ENCODE results near the gene GAMT. TPM values are rescaled to one million over a fixed set of nuclear protein-coding genes. Genes with fewer than 3 reads are reported as not detected.

The GAMT gene
- total RNA-seq, 1 experiment from 2014 or later = 15.2 TPM

DNA sequence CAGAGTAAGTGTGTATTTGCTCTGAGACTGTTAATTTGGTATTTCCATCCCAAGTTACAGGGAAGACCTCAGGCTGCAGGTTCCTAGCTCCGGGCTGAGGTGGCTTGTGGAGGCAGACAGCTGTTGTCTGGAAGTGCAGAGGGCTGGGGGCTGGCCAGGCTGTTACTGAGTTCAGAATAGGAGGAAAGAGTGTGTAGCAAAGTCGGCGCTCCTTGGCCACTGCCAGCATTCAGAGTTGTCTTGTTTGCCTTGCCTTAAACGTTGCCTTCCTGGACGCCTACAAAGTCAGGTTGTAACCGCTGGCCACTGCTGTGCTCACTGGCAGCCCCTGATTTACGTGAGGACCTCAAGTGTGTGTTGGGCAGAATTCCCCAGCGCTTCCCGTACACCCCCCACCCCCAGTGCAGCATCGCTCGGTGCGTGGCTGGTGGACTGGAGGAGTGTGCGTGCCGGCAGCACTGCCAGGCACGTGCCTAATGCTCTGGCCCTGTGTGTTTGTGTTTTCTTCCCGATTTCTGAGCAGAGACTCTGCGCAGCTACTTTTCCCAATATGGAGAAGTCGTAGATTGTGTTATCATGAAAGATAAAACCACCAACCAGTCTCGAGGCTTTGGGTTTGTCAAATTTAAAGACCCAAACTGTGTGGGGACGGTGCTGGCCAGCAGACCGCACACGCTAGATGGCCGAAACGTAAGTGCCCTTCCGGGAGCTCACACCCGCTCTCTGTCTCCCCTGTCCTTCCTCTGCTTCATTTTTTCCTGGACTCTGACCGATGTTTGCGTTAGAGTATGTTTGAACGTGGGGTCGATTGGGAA lies 16.5 kb upstream of the GAMT start:
- DNase-seq = peak in 1 of 2 experiments; percentile 27
- Histone ChIP-seq H3K4me1 (peaks cover 15% of the 10 kb centered on the region), H3K9me3 (replicated peaks) (no peaks in the 10 kb centered on the region), H3K27me3 (no peaks in the 10 kb centered on the region), H3K4me3 (no peak overlapping the region), H3K36me3 (peaks cover 53% of the 10 kb centered on the region), H3K27ac (peak overlapping the region; percentile 32; the same call in 1 of the 2 replicates)

DNA sequence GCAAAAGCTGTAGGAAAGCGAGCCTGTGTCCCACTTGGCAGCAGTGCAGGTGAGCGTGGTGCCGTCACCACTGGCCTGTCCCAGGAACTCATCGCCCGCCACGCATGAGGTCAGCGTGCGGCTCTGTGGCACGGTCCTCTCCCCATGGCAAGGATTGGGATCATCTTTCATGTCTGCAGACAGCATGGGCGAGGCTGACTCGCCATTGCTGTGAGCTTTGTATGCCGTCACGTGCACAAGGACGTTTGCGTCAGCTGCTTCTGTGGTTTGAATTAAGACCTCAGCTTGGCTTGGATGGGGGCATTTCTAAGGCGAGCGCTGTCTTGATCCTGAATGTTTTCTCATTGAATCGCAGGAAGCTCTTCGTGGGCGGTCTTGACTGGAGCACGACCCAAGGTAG lies 15.8 kb upstream of the GAMT start:
- H3K9me3 ChIP-seq (replicated peaks) = no peaks in the 10 kb centered on the region
- peaks cover 54% of the 10 kb centered on the region for H3K36me3 ChIP-seq
- H3K27ac ChIP-seq = peak overlapping the region; percentile 32; the same call in 1 of the 2 replicates
- H3K27me3 ChIP-seq = no peaks in the 10 kb centered on the region
- H3K4me3 ChIP-seq = no peak overlapping the region
- H3K4me1 ChIP-seq = peaks cover 15% of the 10 kb centered on the region
- DNase-seq = peak; percentile 67 to 69

DNA sequence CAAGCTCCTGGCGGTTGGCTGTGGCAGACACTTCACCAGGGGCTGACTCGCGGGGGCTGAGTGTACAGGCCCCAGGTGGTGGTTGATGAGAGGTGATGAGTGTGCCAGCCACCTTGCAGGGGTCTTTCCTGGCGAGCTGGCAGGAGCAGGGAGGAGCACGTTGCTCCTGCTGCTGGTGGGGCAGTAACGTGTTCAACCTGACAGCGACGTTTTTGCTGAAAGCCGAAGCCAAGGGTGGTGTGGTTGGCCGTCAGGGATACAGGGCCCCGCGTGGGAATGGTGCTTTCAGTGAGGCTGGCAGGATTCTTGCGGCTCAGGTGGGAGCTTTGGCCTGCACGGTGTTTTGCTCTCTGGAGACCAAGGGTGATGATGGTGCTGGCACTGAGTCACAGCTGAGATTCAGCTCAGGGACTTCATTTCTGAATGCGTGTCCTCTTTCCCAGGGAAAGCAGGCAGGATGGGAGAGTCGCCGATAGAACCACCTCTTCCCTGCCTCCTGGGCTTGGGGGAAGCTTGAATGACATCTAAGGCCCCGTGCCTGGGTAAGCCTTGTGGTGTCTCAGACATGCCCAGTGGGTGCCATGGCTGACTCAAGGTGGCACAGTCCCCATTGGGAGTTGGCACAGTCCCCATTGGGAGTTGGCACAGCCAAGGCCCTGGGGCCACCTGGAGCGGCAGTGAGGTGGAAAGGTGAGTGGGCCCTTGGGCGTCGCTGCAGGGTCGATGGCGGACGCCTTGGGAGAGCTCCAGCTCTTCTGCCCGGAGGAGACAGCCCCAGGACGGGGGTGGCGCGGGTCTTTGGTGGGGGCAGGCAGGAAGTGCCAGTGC lies 14.9 kb upstream of the GAMT start:
- H3K9me3 ChIP-seq (replicated peaks) = no peaks in the 10 kb centered on the region
- peaks cover 15% of the 10 kb centered on the region for H3K4me1 ChIP-seq
- peaks cover 46% of the 10 kb centered on the region for H3K36me3 ChIP-seq
- H3K27ac ChIP-seq = no peak overlapping the region
- DNase-seq = no peak
- no peak overlapping the region for H3K4me3 ChIP-seq
- no peaks in the 10 kb centered on the region for H3K27me3 ChIP-seq

DNA sequence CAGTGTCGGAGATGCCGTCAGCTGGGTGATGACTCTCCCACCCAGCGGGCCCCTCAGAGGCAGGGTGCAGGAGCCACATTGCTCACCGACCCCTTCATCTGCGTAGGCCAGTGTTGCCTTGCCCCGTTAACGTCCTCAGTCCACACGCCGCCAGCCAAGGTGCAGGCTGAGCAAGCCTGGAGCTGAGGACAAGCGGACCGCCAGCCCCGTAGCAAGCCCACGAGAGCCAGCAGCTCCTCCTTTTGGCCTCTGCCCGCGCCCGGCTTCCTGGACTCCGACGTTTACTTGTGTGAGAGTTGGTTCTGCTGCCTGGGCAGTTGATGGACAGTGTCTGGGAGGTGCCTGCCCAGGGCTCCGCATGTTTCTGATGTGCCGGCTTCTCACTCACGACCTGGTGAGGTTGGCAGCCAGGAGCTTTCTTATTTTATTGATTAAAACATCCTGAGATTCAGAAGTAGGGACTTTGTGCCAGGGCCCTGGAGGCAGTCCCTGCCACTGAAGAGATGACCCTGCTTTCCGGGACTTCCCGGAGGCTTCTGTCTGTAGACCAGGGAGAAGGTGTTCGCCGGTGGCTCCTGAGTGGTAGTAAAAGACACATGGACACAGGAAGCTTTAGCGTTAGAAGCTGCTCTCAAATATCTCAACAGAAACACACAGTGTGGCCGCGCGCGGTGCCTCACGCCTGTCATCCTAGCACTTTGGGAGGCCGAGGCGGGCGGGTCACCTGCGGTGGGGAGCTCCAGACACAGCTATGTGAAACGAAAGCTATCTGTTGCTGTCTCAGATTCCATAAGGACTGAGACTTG lies 11.9 kb upstream of the GAMT start:
- peaks cover 21% of the 10 kb centered on the region for H3K4me1 ChIP-seq

DNA sequence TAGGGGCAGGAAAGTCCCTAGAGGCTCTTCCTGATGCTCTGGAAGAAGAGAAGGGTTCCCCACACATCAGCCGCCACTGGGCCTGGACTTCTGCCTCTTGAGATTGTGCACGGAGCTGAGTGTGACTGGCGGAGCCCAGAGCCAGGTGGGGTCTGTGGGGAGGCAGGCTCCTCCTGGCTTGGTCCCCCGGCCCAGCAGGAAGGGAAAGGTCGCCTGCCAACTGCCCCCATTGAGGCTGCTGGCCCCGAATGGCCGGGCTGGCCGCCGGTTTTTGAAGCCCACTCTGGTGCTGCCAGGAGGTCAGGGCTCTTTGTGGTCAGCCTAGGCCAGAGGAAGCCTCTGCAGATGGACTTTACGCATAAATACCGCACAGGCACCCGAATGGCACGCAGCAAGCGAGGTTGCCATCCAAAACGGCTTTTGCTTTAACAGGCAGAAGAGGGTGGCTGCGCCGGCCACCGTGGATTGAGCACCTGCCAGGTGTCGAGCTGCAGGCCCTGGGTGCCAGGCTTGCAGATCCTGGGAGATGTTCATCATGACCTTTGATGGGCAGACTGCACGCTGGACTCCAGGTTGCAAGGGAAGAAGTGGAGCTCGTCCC lies 11.1 kb upstream of the GAMT start:
- no peaks in the 10 kb centered on the region for H3K27me3 ChIP-seq
- no peaks in the 10 kb centered on the region for H3K9me3 ChIP-seq (replicated peaks)
- peaks cover 18% of the 10 kb centered on the region for H3K4me1 ChIP-seq
- no peak for DNase-seq
- H3K4me3 ChIP-seq = no peak overlapping the region
- no peak overlapping the region for H3K27ac ChIP-seq
- H3K36me3 ChIP-seq = peaks cover 38% of the 10 kb centered on the region

More for the DNA sequence above, 11.9 kb upstream of the GAMT start:
- H3K27me3 ChIP-seq = no peaks in the 10 kb centered on the region
- no peaks in the 10 kb centered on the region for H3K9me3 ChIP-seq (replicated peaks)
- DNase-seq = no peak
- no peak overlapping the region for H3K27ac ChIP-seq
- H3K36me3 ChIP-seq = peaks cover 35% of the 10 kb centered on the region
- H3K4me3 ChIP-seq = no peak overlapping the region

DNA sequence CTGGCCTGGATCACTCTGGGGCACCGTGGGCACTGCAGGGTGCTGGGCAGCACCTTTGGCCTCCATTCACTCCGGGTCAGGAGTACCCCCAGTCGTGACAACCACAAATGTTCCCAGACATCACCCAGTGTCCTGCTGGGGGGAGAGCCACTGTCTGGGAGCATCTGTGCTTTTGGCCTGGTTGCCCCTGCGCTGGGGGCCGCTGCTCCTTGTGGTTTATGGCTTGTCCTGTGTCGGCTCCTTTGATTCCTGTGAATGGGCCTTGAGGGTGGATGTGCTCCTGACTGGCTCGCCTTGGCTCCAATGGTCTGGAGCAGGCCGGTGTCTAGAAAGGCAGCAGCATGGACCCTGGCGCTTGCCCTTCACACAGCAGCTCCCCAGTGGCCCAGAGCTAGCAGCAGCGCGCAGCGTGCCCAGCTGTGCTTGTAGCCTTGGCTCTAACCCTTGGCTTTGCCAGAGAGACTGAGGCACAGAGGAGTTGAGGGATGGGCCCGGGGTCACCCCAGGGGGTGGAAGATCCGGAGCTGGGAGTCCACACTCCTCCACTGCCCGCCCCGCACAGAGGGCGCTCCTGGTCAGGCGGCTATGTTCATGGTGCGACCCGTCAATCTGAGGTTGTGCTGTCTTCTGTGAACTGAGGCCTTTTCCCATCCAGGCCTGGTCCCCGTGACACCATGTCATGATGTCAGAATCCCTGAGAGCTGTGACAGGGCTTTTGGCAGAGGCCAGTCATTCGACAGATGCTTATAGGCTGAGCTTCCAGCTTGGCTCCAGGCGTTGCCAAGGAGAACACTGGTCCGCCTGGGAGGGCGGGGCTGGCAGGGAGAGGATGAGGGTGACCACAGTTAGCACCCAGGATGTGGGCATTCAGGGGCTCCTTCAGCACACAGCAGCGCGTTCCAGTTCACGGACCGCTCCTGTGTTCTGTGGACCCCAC lies 10.2 kb upstream of the GAMT start:
- no peaks in the 10 kb centered on the region for H3K9me3 ChIP-seq (replicated peaks)
- peaks cover 10% of the 10 kb centered on the region; the same call in 1 of the 2 replicates for H3K4me1 ChIP-seq
- no peak overlapping the region for H3K4me3 ChIP-seq
- no peak for DNase-seq
- no peak overlapping the region for H3K27ac ChIP-seq
- peaks cover 35% of the 10 kb centered on the region for H3K36me3 ChIP-seq
- H3K27me3 ChIP-seq = no peaks in the 10 kb centered on the region

DNA sequence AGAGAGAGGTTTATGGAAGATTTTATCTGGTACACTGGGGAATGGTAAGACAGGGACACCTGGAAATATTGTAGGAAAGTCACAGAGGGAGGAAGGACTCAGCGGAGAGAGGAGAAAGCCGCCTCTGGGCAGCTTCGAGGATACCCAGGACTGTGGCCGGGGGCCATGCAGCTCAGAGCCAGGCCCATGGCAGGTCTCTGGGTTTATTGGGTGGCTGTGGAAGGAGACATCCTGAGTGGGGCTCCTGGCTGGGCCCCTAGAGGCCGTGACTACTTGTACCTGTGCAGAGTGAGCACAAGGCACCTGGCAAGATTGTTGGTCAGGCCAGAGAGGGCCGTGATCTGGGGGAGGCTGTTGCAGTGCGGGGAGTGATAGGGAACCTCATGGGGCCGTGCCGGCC lies 9.4 kb upstream of the GAMT start:
- DNase-seq = no peak
- Histone ChIP-seq H3K27ac (no peak overlapping the region), H3K4me3 (no peak overlapping the region)

DNA sequence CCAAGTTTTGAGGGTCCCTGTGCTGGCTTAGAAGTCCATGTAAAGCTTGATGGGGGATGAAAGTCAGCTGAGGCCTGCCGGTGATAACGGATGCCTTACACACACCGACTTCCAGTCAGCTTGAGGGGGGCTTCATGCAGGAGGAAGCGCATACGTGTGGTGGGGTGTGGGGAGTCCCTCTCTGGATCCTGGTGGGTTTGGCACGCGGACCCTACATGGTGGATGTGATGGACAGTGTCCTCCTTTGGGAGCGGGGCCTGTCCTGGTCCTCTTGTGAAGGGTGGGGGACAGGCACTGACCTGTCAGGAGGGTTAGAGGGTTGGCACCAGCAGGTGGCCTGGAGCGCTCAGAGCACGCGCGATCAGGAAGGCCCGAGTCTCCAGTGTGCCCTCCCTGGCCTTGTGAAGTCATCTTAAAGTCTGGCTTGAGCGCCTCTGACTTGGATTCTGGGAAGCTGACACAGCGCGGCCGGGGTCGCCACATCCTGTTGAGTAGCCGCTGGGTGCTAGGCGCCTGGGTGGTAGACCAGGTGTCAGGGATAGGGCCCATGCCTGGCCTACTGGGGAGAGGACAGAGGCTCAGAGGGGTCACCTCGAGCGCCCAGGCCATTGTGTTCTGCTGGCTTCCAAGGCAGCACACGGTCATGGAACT lies 8.9 kb upstream of the GAMT start:
- H3K9me3 ChIP-seq (replicated peaks) = no peaks in the 10 kb centered on the region
- no peak for DNase-seq
- H3K36me3 ChIP-seq = peaks cover 29% of the 10 kb centered on the region
- H3K4me1 ChIP-seq = peaks cover 6% of the 10 kb centered on the region; the same call in 1 of the 2 replicates
- no peak overlapping the region for H3K4me3 ChIP-seq
- no peak overlapping the region for H3K27ac ChIP-seq
- no peaks in the 10 kb centered on the region for H3K27me3 ChIP-seq

More for the DNA sequence above, 9.4 kb upstream of the GAMT start:
- Histone ChIP-seq H3K9me3 (replicated peaks) (no peaks in the 10 kb centered on the region), H3K4me1 (peaks cover 6% of the 10 kb centered on the region; the same call in 1 of the 2 replicates), H3K27me3 (no peaks in the 10 kb centered on the region), H3K36me3 (peaks cover 29% of the 10 kb centered on the region)

DNA sequence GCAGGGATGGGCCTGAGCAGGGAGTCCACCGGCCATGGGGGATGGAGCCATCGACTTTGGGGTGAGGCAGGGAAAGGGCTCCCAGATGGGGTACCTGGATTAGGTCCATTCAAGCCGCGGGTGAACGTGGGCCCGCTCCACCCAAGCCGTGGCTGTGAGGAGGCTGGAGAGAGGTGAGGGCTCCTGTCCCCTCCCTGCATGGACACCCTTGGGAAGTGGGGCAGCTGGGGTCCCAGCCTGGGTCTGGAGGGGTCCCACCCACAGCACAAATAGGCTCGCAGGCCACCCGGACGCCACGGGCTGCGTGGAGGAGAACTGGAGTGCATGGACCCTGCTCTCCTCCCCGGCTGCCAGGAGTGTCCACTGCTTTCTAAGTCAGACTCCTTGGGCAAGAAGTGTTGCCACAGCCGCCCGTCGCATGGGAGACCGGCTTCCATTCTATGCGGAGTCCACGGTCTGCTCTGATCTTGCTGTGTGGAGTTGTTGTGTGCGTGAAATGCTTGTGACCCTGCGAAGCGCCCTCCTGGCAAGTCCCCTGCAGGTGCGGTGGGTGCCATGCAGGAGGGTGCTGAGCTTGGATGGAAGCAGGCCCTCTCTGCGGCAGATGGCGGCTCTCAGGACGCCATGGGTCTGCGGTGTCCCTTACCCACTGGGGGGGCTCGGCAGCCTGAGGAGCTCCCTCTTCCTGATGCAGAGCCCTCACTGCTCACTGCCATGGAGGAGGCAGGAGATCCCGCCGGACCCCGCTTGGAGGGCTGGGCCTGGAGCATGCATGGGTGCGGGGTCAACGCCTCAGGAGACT lies 8.1 kb upstream of the GAMT start:
- peaks cover 6% of the 10 kb centered on the region; the same call in 1 of the 2 replicates for H3K4me1 ChIP-seq
- H3K4me3 ChIP-seq = peak overlapping the region; percentile 99
- peaks cover 27% of the 10 kb centered on the region for H3K36me3 ChIP-seq
- no peaks in the 10 kb centered on the region for H3K27me3 ChIP-seq
- no peaks in the 10 kb centered on the region for H3K9me3 ChIP-seq (replicated peaks)
- no peak for DNase-seq
- H3K27ac ChIP-seq = peak overlapping the region; percentile 89; the same call in 1 of the 2 replicates

DNA sequence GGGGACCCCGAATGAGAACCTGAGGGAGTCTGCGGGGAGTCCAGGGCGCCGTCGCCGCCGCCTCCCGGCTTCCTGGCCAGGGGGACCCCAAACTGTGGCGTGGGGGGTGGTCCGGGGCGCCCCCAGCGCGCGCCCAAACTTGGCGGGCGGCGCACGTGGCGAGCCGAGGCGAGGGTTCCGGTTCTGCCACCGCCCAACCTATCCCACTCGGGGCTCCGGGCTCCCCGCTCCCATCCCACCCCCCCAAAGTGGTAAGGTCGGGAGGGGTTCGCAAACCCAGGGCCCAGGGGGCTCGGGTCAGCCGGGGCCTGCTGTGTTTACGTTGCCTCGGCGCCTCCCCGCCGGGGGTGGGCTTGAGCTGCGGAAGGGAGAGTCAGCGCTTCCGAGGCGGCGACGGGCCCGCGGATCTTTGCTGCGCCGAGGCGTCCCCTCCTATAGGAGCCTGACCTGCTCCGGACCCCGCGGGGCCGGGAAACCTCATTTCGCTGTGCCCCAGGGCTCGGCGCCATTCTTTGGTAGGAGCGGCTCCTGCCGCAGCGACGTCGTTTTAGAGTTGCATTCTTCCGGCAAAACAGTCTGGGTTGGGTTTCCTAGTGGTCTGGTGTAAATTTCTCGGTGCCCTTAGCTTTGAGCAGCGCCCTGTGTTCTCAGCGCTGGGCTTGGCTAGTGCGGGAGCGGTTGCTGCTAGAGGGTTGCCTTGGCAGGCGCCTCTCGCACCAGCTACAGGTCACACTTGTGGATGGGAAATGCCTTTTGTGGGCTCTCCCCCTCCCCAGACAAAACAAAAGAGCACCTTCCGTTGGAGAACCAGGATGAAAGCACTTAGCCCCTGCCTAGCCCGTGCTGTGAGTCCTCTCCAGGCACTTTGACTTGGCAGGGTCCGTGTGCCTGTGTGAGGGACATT lies 7.2 kb upstream of the GAMT start:
- Histone ChIP-seq H3K36me3 (peaks cover 22% of the 10 kb centered on the region), H3K4me3 (peak overlapping the region; percentile 99), H3K27ac (peak overlapping the region; percentile 89), H3K4me1 (peaks cover 6% of the 10 kb centered on the region; the same call in 1 of the 2 replicates), H3K27me3 (no peaks in the 10 kb centered on the region), H3K9me3 (replicated peaks) (no peaks in the 10 kb centered on the region)
- peak; percentile 41 to 49 for DNase-seq

DNA sequence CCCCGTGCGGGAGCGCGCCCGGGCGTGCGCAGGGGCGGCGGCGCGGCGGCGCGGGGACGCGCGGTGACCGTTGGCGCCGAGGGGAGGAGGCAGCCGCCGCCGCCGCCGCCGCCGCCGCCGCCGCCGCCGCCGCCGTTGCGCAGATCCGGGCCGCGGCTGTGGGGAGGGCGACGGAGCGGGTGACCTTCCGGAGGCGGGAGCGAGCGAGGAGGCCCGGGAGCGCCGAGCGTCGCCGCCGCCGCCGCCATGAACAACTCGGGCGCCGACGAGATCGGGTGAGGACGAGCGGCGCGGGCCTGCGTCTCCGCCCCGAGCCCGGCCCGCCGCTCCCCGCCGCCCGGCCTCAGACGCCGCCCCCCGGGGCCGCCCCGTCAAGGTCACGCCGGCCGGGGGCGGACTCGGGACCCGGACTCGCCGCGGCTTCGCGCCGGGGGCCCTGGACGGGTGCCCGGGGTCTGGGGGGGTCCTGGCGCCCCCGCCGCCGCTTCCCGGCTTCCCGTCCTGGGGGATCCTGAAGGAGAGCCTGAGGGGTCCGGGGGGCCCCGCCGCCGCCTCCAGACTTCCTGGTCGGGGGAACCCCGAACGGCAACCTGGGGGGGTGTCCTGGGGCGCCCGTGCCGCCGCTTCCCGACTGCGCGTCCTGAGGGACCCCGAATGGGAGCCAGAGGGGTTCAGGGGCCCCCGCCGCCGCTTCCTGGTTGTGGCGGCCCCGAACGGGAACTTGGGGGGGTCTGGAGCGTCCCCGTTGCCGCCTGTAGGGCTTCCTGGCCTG lies 6.4 kb upstream of the GAMT start, which contains the start of gene DAZAP1:
DAZAP1 (plus strand) TSS at position 59 of the 772 bp plus-strand sequence; CDS start at position 247, 188 bp downstream.
- Histone ChIP-seq H3K4me3 (peak within 1 kb of the TSS; percentile 99), H3K9me3 (replicated peaks) (no peaks in the 10 kb centered on the region), H3K27me3 (no peaks in the 10 kb centered on the region), H3K36me3 (peaks cover 16% of the 10 kb centered on the region), H3K4me1 (peaks cover 6% of the 10 kb centered on the region; the same call in 1 of the 2 replicates), H3K27ac (peak within 1 kb of the TSS; percentile 89)
- DNase-seq = no peak
